ENCODE data around the gene SAMD15.

The SAMD15 gene

DNA sequence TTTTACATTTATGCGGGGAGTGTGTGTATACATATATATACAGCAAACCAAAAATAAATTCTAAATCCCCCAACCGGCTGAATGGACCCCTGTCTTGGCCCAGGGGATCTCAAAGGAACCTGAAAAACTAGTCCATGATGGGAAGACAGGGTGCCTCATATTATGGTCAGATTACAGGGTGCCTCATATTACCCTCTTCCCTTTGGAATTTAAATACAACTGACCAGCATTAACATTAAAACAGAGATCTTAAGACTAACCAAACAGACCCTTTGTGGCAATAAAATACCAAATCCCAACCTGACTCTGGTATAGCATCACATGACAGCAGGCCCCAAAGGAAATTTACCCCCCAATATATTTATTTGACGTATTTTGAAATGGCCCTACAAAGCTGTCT is 39.3 kb upstream of the SAMD15 start:
- no peak overlapping the region for H3K9ac ChIP-seq (ENCODE audit: low read length)
- H3K4me2 ChIP-seq (ENCODE audit: low read length, poor library complexity, severe bottlenecking) = no peak overlapping the region
- H2BK15ac ChIP-seq (ENCODE audit: low read depth, poor library complexity, severe bottlenecking) = no peak overlapping the region
- no peak overlapping the region for H2AK5ac ChIP-seq (ENCODE audit: low read length, severe bottlenecking)
- no peak overlapping the region for H3K18ac ChIP-seq (ENCODE audit: low read depth in 1 of 2, low read length in 2 of 2)
- H3K27ac ChIP-seq (ENCODE audit: low read length, poor library complexity, severe bottlenecking) = no peak overlapping the region
- no peak overlapping the region for H4K8ac ChIP-seq (ENCODE audit: low read length)
- H2BK12ac ChIP-seq (ENCODE audit: low read length in 2 of 2) = no peak overlapping the region
- no peak overlapping the region for H4K91ac ChIP-seq (ENCODE audit: low read length)
- H3K9me3 ChIP-seq (ENCODE audit: control insufficient read depth, low read length) = no peaks in the 10 kb centered on the region
- no peak overlapping the region for H3K4me3 ChIP-seq (ENCODE audit: insufficient read depth in 1 of 2, low read depth in 1 of 2, low read length in 2 of 2)
- no peak overlapping the region for H3K14ac ChIP-seq (ENCODE audit: low read length in 2 of 2)
- H3K79me1 ChIP-seq (replicated peaks; ENCODE audit: low read length, poor library complexity, severe bottlenecking) = peaks cover 4% of the 10 kb centered on the region
- H3K4ac ChIP-seq (ENCODE audit: low read depth in 1 of 2, low read length in 2 of 2) = no peak overlapping the region
- no peak overlapping the region for H3K23ac ChIP-seq (ENCODE audit: low read length in 2 of 2)
- peaks cover 1% of the 10 kb centered on the region for H3K4me1 ChIP-seq (ENCODE audit: control insufficient read depth, insufficient read depth, low read depth, low read length)
- peaks cover 12 to 32% of the 10 kb centered on the region in 2 experiments for H3K36me3 ChIP-seq (ENCODE audit: control insufficient read depth in 1 of 2, insufficient read depth in 2 of 2, low read depth in 1 of 2, low read length in 2 of 2)
- H2AFZ ChIP-seq (ENCODE audit: low read depth, low read length) = no peak overlapping the region
- no peak for DNase-seq
- no peaks in the 10 kb centered on the region for H3K27me3 ChIP-seq (ENCODE audit: control insufficient read depth in 1 of 2, insufficient read depth in 1 of 2, low read length in 2 of 2)
- no peak overlapping the region for H2BK5ac ChIP-seq (ENCODE audit: low read depth, low read length, poor library complexity, severe bottlenecking)
- WGBS = 80% methylated on average over 1 of the region's 3 CpGs
- H2BK120ac ChIP-seq (ENCODE audit: low read depth, low read length) = no peak overlapping the region

GRCh38 chr14:77338302-77338701 is 38.9 kb upstream of the SAMD15 start:
- H3K18ac ChIP-seq (ENCODE audit: low read depth in 1 of 2, low read length in 2 of 2) = no peak overlapping the region
- H4K91ac ChIP-seq (ENCODE audit: low read length) = no peak overlapping the region
- no peak overlapping the region for H3K9ac ChIP-seq (ENCODE audit: low read length)
- DNase-seq = no peak
- H3K4ac ChIP-seq (ENCODE audit: low read depth in 1 of 2, low read length in 2 of 2) = no peak overlapping the region
- peaks cover 12 to 36% of the 10 kb centered on the region in 2 experiments for H3K36me3 ChIP-seq (ENCODE audit: control insufficient read depth in 1 of 2, insufficient read depth in 2 of 2, low read depth in 1 of 2, low read length in 2 of 2)
- H2BK120ac ChIP-seq (ENCODE audit: low read depth, low read length) = no peak overlapping the region
- no peak overlapping the region for H2BK5ac ChIP-seq (ENCODE audit: low read depth, low read length, poor library complexity, severe bottlenecking)
- H3K4me1 ChIP-seq (ENCODE audit: control insufficient read depth, insufficient read depth, low read depth, low read length) = peaks cover 1% of the 10 kb centered on the region
- H3K9me3 ChIP-seq (ENCODE audit: control insufficient read depth, low read length) = no peaks in the 10 kb centered on the region
- H3K4me3 ChIP-seq (ENCODE audit: insufficient read depth in 1 of 2, low read depth in 1 of 2, low read length in 2 of 2) = no peak overlapping the region
- no peak overlapping the region for H3K23ac ChIP-seq (ENCODE audit: low read length in 2 of 2)
- H2BK15ac ChIP-seq (ENCODE audit: low read depth, poor library complexity, severe bottlenecking) = no peak overlapping the region
- H3K27me3 ChIP-seq (ENCODE audit: control insufficient read depth in 1 of 2, insufficient read depth in 1 of 2, low read length in 2 of 2) = no peaks in the 10 kb centered on the region
- no peak overlapping the region for H3K27ac ChIP-seq (ENCODE audit: low read length, poor library complexity, severe bottlenecking)
- no peak overlapping the region for H2AFZ ChIP-seq (ENCODE audit: low read depth, low read length)
- no peak overlapping the region for H2AK5ac ChIP-seq (ENCODE audit: low read length, severe bottlenecking)
- no peak overlapping the region for H3K4me2 ChIP-seq (ENCODE audit: low read length, poor library complexity, severe bottlenecking)
- H4K8ac ChIP-seq (ENCODE audit: low read length) = no peak overlapping the region
- no peak overlapping the region for H3K14ac ChIP-seq (ENCODE audit: low read length in 2 of 2)
- H2BK12ac ChIP-seq (ENCODE audit: low read length in 2 of 2) = no peak overlapping the region
- peaks cover 4% of the 10 kb centered on the region for H3K79me1 ChIP-seq (replicated peaks; ENCODE audit: low read length, poor library complexity, severe bottlenecking)
- WGBS = 88% methylated on average over 2 of the region's 2 CpGs

DNA sequence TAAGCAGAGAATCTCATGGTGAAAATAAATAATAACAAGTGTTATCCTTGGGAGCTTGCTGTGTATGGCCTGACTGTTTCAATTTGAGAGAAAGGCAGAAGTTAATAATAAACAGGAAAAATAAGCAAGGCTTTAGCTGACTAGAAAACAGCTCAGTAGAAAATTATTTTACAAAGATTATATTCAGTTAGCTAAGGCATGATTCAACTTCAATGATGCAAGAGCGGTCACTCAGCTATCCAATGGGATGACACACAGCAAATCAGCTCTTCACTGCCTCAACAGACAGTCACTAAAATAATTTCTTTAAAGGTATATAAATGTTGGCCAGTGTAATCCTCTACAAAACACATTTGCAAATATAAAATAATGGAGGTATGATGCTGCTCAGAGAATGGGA is 37.8 kb upstream of the SAMD15 start:
- Histone ChIP-seq H3K23ac (ENCODE audit: low read length in 2 of 2) (no peak overlapping the region), H3K36me3 (ENCODE audit: control insufficient read depth in 1 of 2, insufficient read depth in 2 of 2, low read depth in 1 of 2, low read length in 2 of 2) (peaks cover 12 to 41% of the 10 kb centered on the region in 2 experiments), H3K4me3 (ENCODE audit: insufficient read depth in 1 of 2, low read depth in 1 of 2, low read length in 2 of 2) (no peak overlapping the region), H2BK120ac (ENCODE audit: low read depth, low read length) (no peak overlapping the region), H3K27me3 (ENCODE audit: control insufficient read depth in 1 of 2, insufficient read depth in 1 of 2, low read length in 2 of 2) (no peaks in the 10 kb centered on the region), H3K9me3 (ENCODE audit: control insufficient read depth, low read length) (no peaks in the 10 kb centered on the region), H3K18ac (ENCODE audit: low read depth in 1 of 2, low read length in 2 of 2) (no peak overlapping the region), H3K9ac (ENCODE audit: low read length) (peak overlapping the region; percentile 46), H4K8ac (ENCODE audit: low read length) (no peak overlapping the region), H3K79me1 (replicated peaks; ENCODE audit: low read length, poor library complexity, severe bottlenecking) (peaks cover 4% of the 10 kb centered on the region), H3K4me1 (ENCODE audit: control insufficient read depth, insufficient read depth, low read depth, low read length) (peaks cover 1% of the 10 kb centered on the region), H3K27ac (ENCODE audit: low read length, poor library complexity, severe bottlenecking) (peak overlapping the region; percentile 60), H2AK5ac (ENCODE audit: low read length, severe bottlenecking) (no peak overlapping the region), H3K14ac (ENCODE audit: low read length in 2 of 2) (no peak overlapping the region), H3K4me2 (ENCODE audit: low read length, poor library complexity, severe bottlenecking) (peak overlapping the region; percentile 8), H3K4ac (ENCODE audit: low read depth in 1 of 2, low read length in 2 of 2) (no peak overlapping the region), H2BK5ac (ENCODE audit: low read depth, low read length, poor library complexity, severe bottlenecking) (no peak overlapping the region), H2BK12ac (ENCODE audit: low read length in 2 of 2) (no peak overlapping the region), H2BK15ac (ENCODE audit: low read depth, poor library complexity, severe bottlenecking) (no peak overlapping the region), H2AFZ (ENCODE audit: low read depth, low read length) (no peak overlapping the region), H4K91ac (ENCODE audit: low read length) (no peak overlapping the region)
- 100% methylated on average over 1 of the region's 1 CpG for WGBS
- peak; percentile 22 for DNase-seq

- H3K4me1 ChIP-seq (ENCODE audit: control insufficient read depth, insufficient read depth, low read depth, low read length) = peaks cover 1% of the 10 kb centered on the region
- H2BK5ac ChIP-seq (ENCODE audit: low read depth, low read length, poor library complexity, severe bottlenecking) = no peak overlapping the region
- no peak overlapping the region for H2AFZ ChIP-seq (ENCODE audit: low read depth, low read length)
- peaks cover 4% of the 10 kb centered on the region for H3K79me1 ChIP-seq (replicated peaks; ENCODE audit: low read length, poor library complexity, severe bottlenecking)
- no peak overlapping the region for H3K4ac ChIP-seq (ENCODE audit: low read depth in 1 of 2, low read length in 2 of 2)
- H4K91ac ChIP-seq (ENCODE audit: low read length) = no peak overlapping the region
- H3K23ac ChIP-seq (ENCODE audit: low read length in 2 of 2) = no peak overlapping the region
- H3K27me3 ChIP-seq (ENCODE audit: control insufficient read depth in 1 of 2, insufficient read depth in 1 of 2, low read length in 2 of 2) = no peaks in the 10 kb centered on the region
- no peak overlapping the region for H4K8ac ChIP-seq (ENCODE audit: low read length)
- no peak overlapping the region for H3K4me3 ChIP-seq (ENCODE audit: insufficient read depth in 1 of 2, low read depth in 1 of 2, low read length in 2 of 2)
- H2BK120ac ChIP-seq (ENCODE audit: low read depth, low read length) = no peak overlapping the region
- H2AK5ac ChIP-seq (ENCODE audit: low read length, severe bottlenecking) = no peak overlapping the region
- H3K9me3 ChIP-seq (ENCODE audit: control insufficient read depth, low read length) = no peaks in the 10 kb centered on the region
- peaks cover 12 to 41% of the 10 kb centered on the region in 2 experiments for H3K36me3 ChIP-seq (ENCODE audit: control insufficient read depth in 1 of 2, insufficient read depth in 2 of 2, low read depth in 1 of 2, low read length in 2 of 2)
- no peak overlapping the region for H2BK15ac ChIP-seq (ENCODE audit: low read depth, poor library complexity, severe bottlenecking)
- H3K4me2 ChIP-seq (ENCODE audit: low read length, poor library complexity, severe bottlenecking) = no peak overlapping the region
- H3K27ac ChIP-seq (ENCODE audit: low read length, poor library complexity, severe bottlenecking) = no peak overlapping the region
- no peak overlapping the region for H2BK12ac ChIP-seq (ENCODE audit: low read length in 2 of 2)
- no peak overlapping the region for H3K9ac ChIP-seq (ENCODE audit: low read length)
- H3K14ac ChIP-seq (ENCODE audit: low read length in 2 of 2) = no peak overlapping the region
- H3K18ac ChIP-seq (ENCODE audit: low read depth in 1 of 2, low read length in 2 of 2) = no peak overlapping the region
- DNase-seq = no peak
- WGBS = 88% methylated on average over 4 of the region's 4 CpGs
Observed at GRCh38 chr14:77340389-77340788, 36.8 kb upstream of the SAMD15 start.

All from mesenchymal stem cell (in vitro differentiated cells and primary cell).